Spleen (tissue), 11 donors: ENCODE data around the gene ANKFY1. TPM values are rescaled to one million over a fixed set of nuclear protein-coding genes. Genes with fewer than 3 reads are reported as not detected.

Experiments used
- DNase-seq: peaks from one replicate; pipeline ENCODE4 v3.0.0-alpha.2; 2020
- H3K27ac ChIP-seq, 8 donors: fragments of 200-600 bp; sonication (generic) in 7 of 8; 1 replicate in 4 of 8; 2 replicates in 4 of 8; pipeline versions ENCODE4 v1.5.0 to v1.8.0; 2016 to 2021; ENCODE audit warnings: inconsistent platforms in 4 of 8, mild to moderate bottlenecking in 4 of 8, moderate library complexity in 1 of 8
- H3K27me3 ChIP-seq, 7 donors: fragments of 200-600 bp; sonication (generic) in 6 of 7; replicated peaks in 1 of 7; 1 replicate in 4 of 7; 2 replicates in 3 of 7; pipeline versions ENCODE4 v1.5.0 to v1.8.0; 2016 to 2021; ENCODE audit warnings: inconsistent platforms in 3 of 7, mild to moderate bottlenecking in 1 of 7
- H3K36me3 ChIP-seq, 6 donors: fragments of 200-600 bp; sonication (generic) in 5 of 6; 1 replicate in 4 of 6; 2 replicates in 2 of 6; pipeline versions ENCODE4 v1.5.0 to v1.8.0; 2016 to 2021; ENCODE audit warnings: inconsistent platforms in 2 of 6
- H3K4me1 ChIP-seq, 6 donors: fragments of 200-600 bp; sonication (generic) in 5 of 6; 1 replicate in 3 of 6; 2 replicates in 3 of 6; pipeline versions ENCODE4 v1.5.0 to v1.8.0; 2016 to 2021; ENCODE audit warnings: inconsistent platforms in 3 of 6
- H3K4me3 ChIP-seq, 8 donors: fragments of 200-600 bp; sonication (generic) in 7 of 8; 1 replicate in 4 of 8; 2 replicates in 4 of 8; pipeline versions ENCODE4 v1.5.0 to v1.8.0; 2016 to 2021; ENCODE audit warnings: inconsistent platforms in 4 of 8, mild to moderate bottlenecking in 4 of 8, moderate library complexity in 2 of 8
- H3K9me3 ChIP-seq, 8 donors: fragments of 200-600 bp; sonication (generic) in 7 of 8; 1 replicate in 4 of 8; 2 replicates in 4 of 8; pipeline versions ENCODE4 v1.5.0 to v1.8.0; 2016 to 2021; ENCODE audit warnings: inconsistent platforms in 4 of 8
- POLR2A ChIP-seq, 3 donors: fragments of 450-650 bp; IDR thresholded peaks; one replicate each; pipeline ENCODE4 v1.5.1; 2017; ENCODE audit warnings: antibody characterized with exemption in 3 of 3, mild to moderate bottlenecking in 1 of 3
- POLR2AphosphoS5 ChIP-seq, 3 donors: sonication (generic); formaldehyde crosslinking; IDR thresholded peaks; one replicate each; pipeline ENCODE4 v1.5.1; 2017; ENCODE audit warnings: antibody characterized with exemption in 3 of 3
- WGBS, 5 donors: extraction: QIAGEN DNeasy Blood & Tissue Kit in 3 of 5; methylation state at CpG; one replicate each; pipeline versions ENCODE4 v1.1.5 to v1.1.7; 2013 to 2018; 5-methylcytosine and 5-hydroxymethylcytosine counted together
- intact Hi-C: fragments of 100-400 bp; cut with DNase I; formaldehyde crosslinking; loops from one replicate; pipeline ENCODE4 v1.15.0; 2023; ENCODE audit warnings: low total_unique reads
- polyA plus RNA-seq, 3 donors: library from polyadenylated mRNA; stranded (reverse); fragments of 200-250 nt; gene quantifications; one replicate each; pipeline ENCODE4 v1.2.1, GENCODE V29; 2013
- total RNA-seq, 7 donors: library from RNA; depleted of rRNA in 3 of 7; stranded (reverse); fragments of >200 nt in 3 of 7; fragmentation: NEBNext Ultra II Directional in 4 of 7; extraction: Animal tissue kit (Norgen Biotek cat#: 25700) in 4 of 7; gene quantifications; one replicate each; pipeline versions ENCODE4 v1.1.0 to v1.2.1, GENCODE V29; 2016 to 2021
- TF ChIP-seq, protein P1 (sequence below), 11 experiments: fragments of 200-600 bp in 7 of 11; fragments of 450-650 bp in 4 of 11; sonication (generic) in 4 of 11; IDR thresholded peaks in 8 of 11; conservative IDR thresholded peaks in 3 of 11; 1 replicate in 7 of 11; 2 replicates in 4 of 11; pipeline versions ENCODE4 v1.4.0 to v1.8.0; 2016 to 2021; ENCODE audit warnings: antibody characterized with exemption in 11 of 11, inconsistent platforms in 4 of 11, mild to moderate bottlenecking in 1 of 11
- donor health status: healthy with polysubstance abuse.
- donor health status: DM: no; HTN: no; CAD: no; lungs with moderate emphysema.
- donor health status: DM: no; HTN: no; CAD: no.
- donor health status: Bipolar disorder and iron deficiency.
- donor health status: healthy.
- donor health status: DM: no; HTN: no; CAD: no.
- donor health status: DM: yes; HTN: yes; CAD: no.

ANKFY1 gene
- total and polyA plus RNA-seq, 10 donors = 6.1 to 81.5 (median 51.7) TPM

DNA sequence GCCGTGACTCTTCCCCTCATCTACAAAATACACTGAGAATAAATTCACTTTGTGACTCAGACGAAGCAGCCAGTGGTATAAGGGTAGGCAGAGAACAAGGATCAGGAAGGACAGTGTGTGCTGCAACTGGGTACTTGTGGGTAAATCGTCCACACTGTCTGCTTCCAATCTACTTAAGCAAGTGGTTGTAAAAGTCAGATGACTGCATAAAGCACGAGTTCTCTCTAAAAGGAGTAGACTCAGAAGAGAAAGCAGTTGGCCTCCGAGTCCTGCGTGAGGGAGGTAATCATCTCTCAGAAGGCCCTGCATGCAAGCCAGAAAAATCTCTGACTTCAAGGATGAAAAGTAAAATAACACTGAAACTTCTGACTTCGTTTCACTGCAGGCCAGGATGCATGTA, 43.1 kb downstream of the ANKFY1 start:
- H3K4me3 ChIP-seq = no peak overlapping the region
- intact Hi-C loops = no loop called here
- TF ChIP-seq, protein P1, sequence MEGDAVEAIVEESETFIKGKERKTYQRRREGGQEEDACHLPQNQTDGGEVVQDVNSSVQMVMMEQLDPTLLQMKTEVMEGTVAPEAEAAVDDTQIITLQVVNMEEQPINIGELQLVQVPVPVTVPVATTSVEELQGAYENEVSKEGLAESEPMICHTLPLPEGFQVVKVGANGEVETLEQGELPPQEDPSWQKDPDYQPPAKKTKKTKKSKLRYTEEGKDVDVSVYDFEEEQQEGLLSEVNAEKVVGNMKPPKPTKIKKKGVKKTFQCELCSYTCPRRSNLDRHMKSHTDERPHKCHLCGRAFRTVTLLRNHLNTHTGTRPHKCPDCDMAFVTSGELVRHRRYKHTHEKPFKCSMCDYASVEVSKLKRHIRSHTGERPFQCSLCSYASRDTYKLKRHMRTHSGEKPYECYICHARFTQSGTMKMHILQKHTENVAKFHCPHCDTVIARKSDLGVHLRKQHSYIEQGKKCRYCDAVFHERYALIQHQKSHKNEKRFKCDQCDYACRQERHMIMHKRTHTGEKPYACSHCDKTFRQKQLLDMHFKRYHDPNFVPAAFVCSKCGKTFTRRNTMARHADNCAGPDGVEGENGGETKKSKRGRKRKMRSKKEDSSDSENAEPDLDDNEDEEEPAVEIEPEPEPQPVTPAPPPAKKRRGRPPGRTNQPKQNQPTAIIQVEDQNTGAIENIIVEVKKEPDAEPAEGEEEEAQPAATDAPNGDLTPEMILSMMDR (IDR thresholded peaks at IDR 0.05 in 8 of 11, conservative IDR thresholded peaks at IDR 0.05 in 3 of 11) = no peak
- TF ChIP-seq POLR2AphosphoS5 (IDR thresholded peaks at IDR 0.05) = no peak
- no peak for TF ChIP-seq POLR2A (IDR thresholded peaks at IDR 0.05)
- H3K27me3 ChIP-seq = no peaks in the 10 kb centered on the region
- no peaks in the 10 kb centered on the region for H3K9me3 ChIP-seq
- H3K27ac ChIP-seq = peak overlapping the region in 1 of 8 donors; percentile 20
- no peak for DNase-seq
- H3K4me1 ChIP-seq = peaks cover 0 to 6% (median 1%) of the 10 kb centered on the region in 6 donors
- 71 to 88% (median 78%) methylated on average over 7 of the region's 7 CpGs for WGBS, 5 donors
- H3K36me3 ChIP-seq = peaks cover 0 to 86% (median 16%) of the 10 kb centered on the region in 6 donors

DNA sequence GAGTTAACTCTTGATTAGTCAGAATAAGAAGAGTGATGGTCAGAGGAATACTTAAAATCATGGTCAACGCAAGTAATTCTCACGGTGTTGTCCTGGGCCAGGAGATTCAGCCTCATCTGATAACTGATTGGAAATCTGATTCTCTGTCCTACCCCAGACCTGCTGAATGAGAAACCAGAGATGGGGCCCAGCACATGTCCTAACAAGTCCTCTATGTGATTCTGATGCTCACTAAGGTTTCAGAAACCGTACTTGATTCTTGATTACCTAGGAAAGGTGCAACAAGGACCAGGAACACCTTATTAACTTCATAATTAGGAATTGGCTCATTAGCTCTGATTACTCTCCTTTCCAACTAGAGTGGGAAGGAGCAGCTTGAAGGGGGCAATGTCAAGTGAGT, 44.5 kb downstream of the ANKFY1 start:
- intact Hi-C loops = loop anchor here (10.0 kb wide), 1 partner anchor 406 kb away; no protein-coding TSS in a partner anchor
- Histone ChIP-seq H3K27ac (no peak overlapping the region), H3K27me3 (no peaks in the 10 kb centered on the region), H3K36me3 (peaks cover 0 to 83% (median 16%) of the 10 kb centered on the region in 6 donors), H3K4me3 (no peak overlapping the region), H3K4me1 (peaks cover 0 to 18% (median 8%) of the 10 kb centered on the region in 6 donors), H3K9me3 (no peaks in the 10 kb centered on the region)
- DNase-seq = no peak
- WGBS, 5 donors = 88 to 95% (median 94%) methylated on average over 3 of the region's 3 CpGs
- TF ChIP-seq POLR2A (IDR thresholded peaks at IDR 0.05) = no peak
- TF ChIP-seq POLR2AphosphoS5 (IDR thresholded peaks at IDR 0.05) = no peak
- TF ChIP-seq, protein P1 (IDR thresholded peaks at IDR 0.05 in 8 of 11, conservative IDR thresholded peaks at IDR 0.05 in 3 of 11) = no peak

DNA sequence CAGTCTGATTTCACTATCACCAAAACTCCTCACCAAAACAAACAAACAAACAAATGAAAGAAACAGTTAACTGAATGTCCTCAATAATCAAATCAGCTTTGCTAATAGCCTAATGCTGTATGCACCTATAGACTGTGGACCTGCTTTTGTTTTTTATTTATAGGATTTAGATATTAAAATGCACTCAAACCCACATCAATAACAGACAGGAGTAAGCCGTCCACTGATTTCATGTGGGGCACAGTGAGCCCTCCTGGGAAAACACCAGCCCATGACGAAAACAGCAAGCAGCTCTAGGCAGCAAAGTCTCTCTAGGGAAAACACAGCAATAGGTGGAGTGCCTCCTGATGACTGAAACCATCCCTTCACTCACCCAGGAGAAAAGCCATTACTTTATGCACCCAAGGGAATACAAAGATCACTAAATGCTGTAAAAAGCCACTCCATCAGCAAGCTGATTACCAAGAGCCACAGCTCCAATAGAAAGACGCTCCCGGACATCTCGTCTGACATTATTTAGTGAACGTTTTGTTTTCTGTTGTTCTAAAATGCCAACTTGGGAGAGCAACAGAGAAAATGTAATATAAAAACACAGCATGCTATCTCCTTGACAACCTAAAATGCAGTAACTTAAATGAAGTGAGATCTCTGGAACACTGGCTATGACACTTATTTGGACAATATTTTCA, 47.8 kb downstream of the ANKFY1 start:
- Histone ChIP-seq H3K4me1 (peaks cover 0 to 20% (median 8%) of the 10 kb centered on the region in 6 donors), H3K9me3 (no peaks in the 10 kb centered on the region), H3K27me3 (no peaks in the 10 kb centered on the region), H3K27ac (no peak overlapping the region), H3K36me3 (peaks cover 0 to 86% (median 20%) of the 10 kb centered on the region in 6 donors), H3K4me3 (no peak overlapping the region)
- TF ChIP-seq POLR2A (IDR thresholded peaks at IDR 0.05) = no peak
- TF ChIP-seq POLR2AphosphoS5 (IDR thresholded peaks at IDR 0.05) = no peak
- intact Hi-C loops = loop anchor here (2.0 to 10.0 kb wide), 2 partner anchors 197 to 409 kb away; no protein-coding TSS in a partner anchor
- WGBS, 5 donors = 80 to 87% (median 84%) methylated on average over 6 of the region's 6 CpGs
- DNase-seq = no peak

DNA sequence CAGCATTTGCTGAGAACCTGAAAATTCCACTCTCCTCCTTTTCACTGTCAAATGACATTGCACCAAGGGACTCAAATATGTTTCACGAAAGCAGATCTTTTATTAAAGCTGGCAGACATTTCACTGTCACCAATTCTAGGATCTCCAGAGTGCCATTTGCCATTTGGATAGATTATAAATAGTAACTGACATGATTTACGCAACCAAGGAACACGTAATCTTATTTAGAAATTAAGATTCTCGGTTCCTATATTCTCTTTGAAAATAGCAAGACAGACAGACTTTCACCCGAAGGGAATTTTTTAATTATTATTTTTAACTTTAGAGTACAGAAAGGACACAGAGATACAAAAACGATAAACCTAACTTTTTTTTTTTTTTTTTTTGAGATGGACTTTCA, 49.6 kb downstream of the ANKFY1 start:
- no peak overlapping the region for H3K27ac ChIP-seq
- H3K4me1 ChIP-seq = peaks cover 0 to 20% (median 8%) of the 10 kb centered on the region in 6 donors
- H3K4me3 ChIP-seq = no peak overlapping the region
- intact Hi-C loops = loop anchor here (2.0 to 10.0 kb wide), 2 partner anchors 199 to 411 kb away; no protein-coding TSS in a partner anchor
- 75 to 82% (median 80%) methylated on average over 6 of the region's 6 CpGs for WGBS, 5 donors
- H3K27me3 ChIP-seq = no peaks in the 10 kb centered on the region
- no peaks in the 10 kb centered on the region for H3K9me3 ChIP-seq
- H3K36me3 ChIP-seq = peaks cover 0 to 83% (median 29%) of the 10 kb centered on the region in 6 donors
- DNase-seq = no peak
- no peak for TF ChIP-seq POLR2AphosphoS5 (IDR thresholded peaks at IDR 0.05)
- TF ChIP-seq POLR2A (IDR thresholded peaks at IDR 0.05) = no peak
- TF ChIP-seq, protein P1 (IDR thresholded peaks at IDR 0.05 in 8 of 11, conservative IDR thresholded peaks at IDR 0.05 in 3 of 11) = no peak
